Loucy (cell line): Measurements from ENCODE around the gene RAB8B.

ENCODE experiments used
- H2AFZ ChIP-seq: fragments of 200-600 bp; sonication (generic); 2 replicates; pipeline ENCODE4 v1.6.0; 2016; ENCODE audit warnings: antibody characterized with exemption, mild to moderate bottlenecking, low read length, moderate library complexity
- H3F3A ChIP-seq: fragments of 200-600 bp; 2 replicates; pipeline ENCODE4 v1.6.0; 2016; ENCODE audit warnings: antibody characterized with exemption, low read depth, mild to moderate bottlenecking
- H3K27me3 ChIP-seq: fragments of 200-600 bp; sonication (generic); 2 replicates; pipeline ENCODE4 v1.6.1; 2014; ENCODE audit warnings: low read length, mild to moderate bottlenecking; ENCODE audit not compliant: insufficient read depth, poor library complexity, severe bottlenecking
- H3K36me3 ChIP-seq: fragments of 200-600 bp; sonication (generic); 2 replicates; pipeline ENCODE4 v1.6.1; 2016; ENCODE audit warnings: low read length; ENCODE audit not compliant: insufficient read depth
- H3K4me1 ChIP-seq: fragments of 200-600 bp; sonication (generic); 2 replicates; pipeline ENCODE4 v1.5.1; 2014; ENCODE audit warnings: low read length, mild to moderate bottlenecking; ENCODE audit not compliant: insufficient read depth, poor library complexity, severe bottlenecking
- H3K4me2 ChIP-seq: fragments of 200-600 bp; sonication (generic); 2 replicates; pipeline ENCODE4 v1.6.0; 2014; ENCODE audit warnings: antibody characterized with exemption, low read length, low read depth, mild to moderate bottlenecking; ENCODE audit not compliant: poor library complexity, severe bottlenecking
- H3K4me3 ChIP-seq: fragments of 200-600 bp; sonication (generic); 2 replicates; pipeline ENCODE4 v1.5.1; 2014; ENCODE audit warnings: low read length, mild to moderate bottlenecking, mixed read lengths; ENCODE audit not compliant: poor library complexity, severe bottlenecking
- H3K79me2 ChIP-seq: fragments of 200-600 bp; sonication (generic); 2 replicates; pipeline ENCODE4 v1.6.1; 2014; ENCODE audit warnings: low read length; ENCODE audit not compliant: insufficient read depth
- H3K9ac ChIP-seq: fragments of 200-600 bp; sonication (generic); 2 replicates; pipeline ENCODE4 v1.6.0; 2014; ENCODE audit warnings: mild to moderate bottlenecking, low read depth, low read length, moderate library complexity; ENCODE audit not compliant: poor library complexity, severe bottlenecking
- H3K9me2 ChIP-seq: fragments of 200-600 bp; sonication (generic); replicated peaks from 2 replicates; pipeline ENCODE4 v1.6.1; 2016; ENCODE audit warnings: low read depth, low read length, mixed read lengths
- H3K9me3 ChIP-seq: fragments of 200-600 bp; sonication (generic); 2 replicates; pipeline ENCODE4 v1.6.1; 2014; ENCODE audit warnings: mild to moderate bottlenecking, antibody characterized with exemption, low read length, low read depth; ENCODE audit not compliant: insufficient read depth
- H4K20me1 ChIP-seq: fragments of 200-600 bp; sonication (generic); 2 replicates; pipeline ENCODE4 v1.6.0; 2014; ENCODE audit warnings: antibody characterized with exemption, low read length, mild to moderate bottlenecking; ENCODE audit not compliant: insufficient read depth, poor library complexity, severe bottlenecking
- EZH2phosphoT487 ChIP-seq: fragments of 200-600 bp; IDR thresholded peaks from 2 replicates; pipeline ENCODE4 v1.6.1; 2018; ENCODE audit warnings: antibody characterized with exemption, mild to moderate bottlenecking, moderate library complexity, borderline replicate concordance
- TF ChIP-seq, protein P1 (sequence below): fragments of 200-600 bp; sonication (generic); conservative IDR thresholded peaks from 2 replicates; pipeline ENCODE4 v1.5.1; 2014; ENCODE audit warnings: mild to moderate bottlenecking, antibody characterized with exemption, low read length

Gene RAB8B

DNA sequence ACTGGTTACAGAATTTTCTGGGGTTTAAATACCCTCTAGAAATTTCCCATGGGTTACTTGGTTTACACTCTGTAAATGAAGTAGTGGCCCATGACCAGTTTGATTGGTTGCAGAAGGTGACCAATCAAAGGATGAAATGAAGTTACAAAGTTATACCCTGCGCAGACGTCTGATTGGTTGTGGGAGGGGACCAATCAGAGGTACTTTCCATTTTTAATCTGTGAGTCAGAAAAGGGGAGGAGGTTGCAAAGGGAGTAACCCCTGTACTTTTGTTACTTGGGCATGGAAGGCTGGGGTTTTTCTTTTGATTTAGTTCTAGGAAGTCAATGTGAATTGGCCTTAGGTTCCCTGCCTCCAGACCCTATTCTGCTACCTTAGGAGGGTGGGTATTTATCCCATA is 69.3 kb downstream of the RAB8B start:
- Histone ChIP-seq H2AFZ (no peak overlapping the region), H3K27me3 (no peaks in the 10 kb centered on the region), H3K9ac (no peak overlapping the region), H4K20me1 (no peaks in the 10 kb centered on the region), H3K9me2 (no peaks in the 10 kb centered on the region), H3K4me1 (no peaks in the 10 kb centered on the region), H3K4me3 (no peak overlapping the region), H3K79me2 (no peaks in the 10 kb centered on the region), H3F3A (no peaks in the 10 kb centered on the region), H3K36me3 (peaks cover 82% of the 10 kb centered on the region), H3K9me3 (no peaks in the 10 kb centered on the region), H3K4me2 (no peak overlapping the region)
- TF ChIP-seq, protein P1, sequence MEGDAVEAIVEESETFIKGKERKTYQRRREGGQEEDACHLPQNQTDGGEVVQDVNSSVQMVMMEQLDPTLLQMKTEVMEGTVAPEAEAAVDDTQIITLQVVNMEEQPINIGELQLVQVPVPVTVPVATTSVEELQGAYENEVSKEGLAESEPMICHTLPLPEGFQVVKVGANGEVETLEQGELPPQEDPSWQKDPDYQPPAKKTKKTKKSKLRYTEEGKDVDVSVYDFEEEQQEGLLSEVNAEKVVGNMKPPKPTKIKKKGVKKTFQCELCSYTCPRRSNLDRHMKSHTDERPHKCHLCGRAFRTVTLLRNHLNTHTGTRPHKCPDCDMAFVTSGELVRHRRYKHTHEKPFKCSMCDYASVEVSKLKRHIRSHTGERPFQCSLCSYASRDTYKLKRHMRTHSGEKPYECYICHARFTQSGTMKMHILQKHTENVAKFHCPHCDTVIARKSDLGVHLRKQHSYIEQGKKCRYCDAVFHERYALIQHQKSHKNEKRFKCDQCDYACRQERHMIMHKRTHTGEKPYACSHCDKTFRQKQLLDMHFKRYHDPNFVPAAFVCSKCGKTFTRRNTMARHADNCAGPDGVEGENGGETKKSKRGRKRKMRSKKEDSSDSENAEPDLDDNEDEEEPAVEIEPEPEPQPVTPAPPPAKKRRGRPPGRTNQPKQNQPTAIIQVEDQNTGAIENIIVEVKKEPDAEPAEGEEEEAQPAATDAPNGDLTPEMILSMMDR: no peak
- TF ChIP-seq EZH2phosphoT487: no peak

DNA sequence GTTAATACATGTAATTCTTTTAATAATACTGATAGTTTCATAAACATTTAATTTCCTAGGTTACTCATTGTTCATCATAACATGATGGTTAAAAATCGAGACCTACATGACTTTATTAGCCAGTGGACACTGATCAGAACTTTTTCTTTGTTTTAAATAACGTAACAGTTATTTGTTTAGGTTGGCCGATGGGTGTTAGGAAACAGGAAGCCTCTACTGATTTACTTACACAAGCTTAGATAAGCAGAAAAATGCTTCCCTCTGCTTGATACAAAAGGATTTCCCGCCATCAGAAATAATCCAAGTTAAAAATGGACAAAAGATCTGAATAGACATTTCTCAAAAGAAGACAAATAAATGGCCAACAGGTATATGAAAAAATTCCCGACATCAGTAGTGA is 71.4 kb downstream of the RAB8B start:
- Histone ChIP-seq H4K20me1 (no peaks in the 10 kb centered on the region), H3K9me3 (no peaks in the 10 kb centered on the region), H2AFZ (no peak overlapping the region), H3F3A (no peaks in the 10 kb centered on the region; the same call in 1 of the 2 replicates), H3K9me2 (no peaks in the 10 kb centered on the region), H3K4me2 (no peak overlapping the region), H3K4me1 (no peaks in the 10 kb centered on the region), H3K4me3 (no peak overlapping the region), H3K27me3 (no peaks in the 10 kb centered on the region), H3K36me3 (peaks cover 81% of the 10 kb centered on the region), H3K79me2 (no peaks in the 10 kb centered on the region), H3K9ac (no peak overlapping the region)
- TF ChIP-seq EZH2phosphoT487: no peak
- TF ChIP-seq, protein P1: no peak

DNA sequence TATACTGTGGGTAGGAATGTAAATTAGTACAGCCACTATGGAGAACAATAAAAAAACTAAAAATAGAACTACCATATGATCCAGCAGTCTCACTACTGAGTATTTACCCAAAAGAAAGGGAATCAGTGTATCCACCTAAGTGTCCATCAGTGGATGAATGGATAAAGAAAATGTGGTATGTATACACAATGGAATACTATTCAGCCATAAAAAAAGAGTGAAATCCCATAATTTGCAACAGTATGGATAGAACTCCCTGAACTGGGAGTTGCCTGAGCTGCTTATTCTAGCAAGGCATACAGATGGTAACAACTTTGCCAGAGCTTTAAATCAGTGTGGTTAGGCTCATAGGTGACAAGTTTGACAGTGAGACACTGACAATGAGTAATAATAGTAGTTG is 71.9 kb downstream of the RAB8B start:
- no peaks in the 10 kb centered on the region for H3K79me2 ChIP-seq
- H3K4me3 ChIP-seq: no peak overlapping the region
- no peak overlapping the region for H2AFZ ChIP-seq
- H3K9ac ChIP-seq: no peak overlapping the region
- no peaks in the 10 kb centered on the region for H4K20me1 ChIP-seq
- H3K4me1 ChIP-seq: no peaks in the 10 kb centered on the region
- H3K4me2 ChIP-seq: no peak overlapping the region
- peaks cover 79% of the 10 kb centered on the region for H3K36me3 ChIP-seq
- no peaks in the 10 kb centered on the region; the same call in 1 of the 2 replicates for H3F3A ChIP-seq
- no peaks in the 10 kb centered on the region for H3K9me3 ChIP-seq
- no peaks in the 10 kb centered on the region for H3K9me2 ChIP-seq
- TF ChIP-seq, protein P1: no peak
- TF ChIP-seq EZH2phosphoT487: no peak
- H3K27me3 ChIP-seq: no peaks in the 10 kb centered on the region
